Lung microvascular endothelial cell (primary cell): Measurements from ENCODE around the gene PCDHGA1. TPM values are rescaled to one million over a fixed set of nuclear protein-coding genes. Genes with fewer than 3 reads are reported as not detected.
"Not testable (repeated sequence)": the region's sequence is repeated elsewhere in the genome, so short reads cannot be mapped to it uniquely, and the experiment has no call there.

ENCODE experiments used
- DNase-seq, 2 donors: peaks; one replicate each; pipeline versions ENCODE4 v3.0.0 to v3.0.0-alpha.2; 2010; ENCODE audit warnings: low read depth in 2 of 2
- total RNA-seq: library from RNA; depleted of rRNA; stranded (reverse); fragments of >200 nt; gene quantifications from 2 replicates; pipeline ENCODE4 v1.2.1, GENCODE V29; 2014

The PCDHGA1 gene
- total RNA-seq, 1 donor from 2014 or later: 0.40 TPM

- DNase-seq: peak; percentile 40 to 52
Measured at GRCh38 chr5:141382469-141383294, 52.4 kb downstream of the PCDHGA1 start, which contains the start of gene PCDHGA7. Gene PCDHGA7 (plus strand): TSS chr5:141382742. CDS start chr5:141382900, 158 bp downstream.

GRCh38 chr5:141383345-141383744 is 53.0 kb downstream of the PCDHGA1 start:
- no peak for DNase-seq

GRCh38 chr5:141384471-141385267 is 54.4 kb downstream of the PCDHGA1 start:
- no peak for DNase-seq

- peak; percentile 46 to 75 for DNase-seq
Measured at GRCh38 chr5:141387557-141388311, 57.4 kb downstream of the PCDHGA1 start, which contains the start of gene PCDHGB4. Gene PCDHGB4 (plus strand): TSS chr5:141387698. CDS start chr5:141387885, 187 bp downstream.

GRCh38 chr5:141388661-141389060 is 58.3 kb downstream of the PCDHGA1 start:
- DNase-seq: no peak

GRCh38 chr5:141389153-141390042 is 59.1 kb downstream of the PCDHGA1 start:
- no peak for DNase-seq

GRCh38 chr5:141392429-141393198 is 62.3 kb downstream of the PCDHGA1 start, which contains the start of gene PCDHGA8:
Gene PCDHGA8 (plus strand): TSS chr5:141392633. CDS start chr5:141392814, 181 bp downstream.
- DNase-seq: no peak

- no peak for DNase-seq
Measured at GRCh38 chr5:141393267-141393666, 63.0 kb downstream of the PCDHGA1 start.

GRCh38 chr5:141394401-141395187 is 64.3 kb downstream of the PCDHGA1 start:
- not testable (repeated sequence) for DNase-seq

GRCh38 chr5:141397756-141398551 is 67.6 kb downstream of the PCDHGA1 start, which contains the start of gene PCDHGB5:
Gene PCDHGB5 (plus strand): TSS chr5:141397947. CDS start chr5:141398128, 181 bp downstream.
- DNase-seq: peak; percentile 56 to 73

GRCh38 chr5:141398608-141399007 is 68.3 kb downstream of the PCDHGA1 start:
- no peak for DNase-seq

- no peak for DNase-seq
Measured at GRCh38 chr5:141399555-141400258, 69.4 kb downstream of the PCDHGA1 start.

GRCh38 chr5:141402553-141403243 is 72.4 kb downstream of the PCDHGA1 start, which contains the start of gene PCDHGA9:
Gene PCDHGA9 (plus strand): TSS chr5:141402778. CDS start chr5:141402953, 175 bp downstream.
- DNase-seq: peak; percentile 35 to 45

- DNase-seq: no peak
Measured at GRCh38 chr5:141403387-141403786, 73.1 kb downstream of the PCDHGA1 start.

GRCh38 chr5:141407790-141408505 is 77.6 kb downstream of the PCDHGA1 start, which contains the start of gene PCDHGB6:
Gene PCDHGB6 (plus strand): TSS chr5:141408021. CDS start chr5:141408203, 182 bp downstream.
- peak; percentile 50 to 67 for DNase-seq
